Activated T-helper 1 cell treated with anti-CD3 and anti-CD28 coated beads, Interleukin-12 subunit alpha, Interleukin-12 subunit beta, Interleukin-2, Interleukin-4 antibody, amounts not matched to agents 30 ng/mL and 10 ng/mL and 1 ng/mL, durations not matched to agents 14 hours and 24 hours and 36 hours (primary cell): ENCODE results near the gene IRX2. TPM values are rescaled to one million over a fixed set of nuclear protein-coding genes. Genes with fewer than 3 reads are reported as not detected.

Experiments used
- DNase-seq: peaks from one replicate; pipeline ENCODE4 v3.0.0; 2021; ENCODE audit warnings: low spot score
- H3K27ac Mint-ChIP-seq: one replicate; pipeline ENCODE4 v1.8.0; 2021; ENCODE audit warnings: mild to moderate bottlenecking, mixed read lengths
- H3K27me3 Mint-ChIP-seq: one replicate; pipeline ENCODE4 v1.8.0; 2022; ENCODE audit warnings: mild to moderate bottlenecking, moderate library complexity, mixed read lengths; ENCODE audit not compliant: insufficient read depth
- H3K36me3 Mint-ChIP-seq: one replicate; pipeline ENCODE4 v1.8.0; 2021; ENCODE audit warnings: low read depth, mixed read lengths
- H3K4me1 Mint-ChIP-seq: one replicate; pipeline ENCODE4 v1.8.0; 2021; ENCODE audit warnings: low read depth, mixed read lengths
- H3K4me3 Mint-ChIP-seq: one replicate; pipeline ENCODE4 v1.8.0; 2021; ENCODE audit warnings: mild to moderate bottlenecking, moderate library complexity, mixed read lengths
- H3K9me3 Mint-ChIP-seq: one replicate; pipeline ENCODE4 v1.8.0; 2021; ENCODE audit warnings: mixed read lengths
- intact Hi-C: fragments of 100-400 bp; cut with micrococcal nuclease; formaldehyde crosslinking; loops from one replicate; pipeline ENCODE4 v1.15.1; 2024
- total RNA-seq: library from RNA; stranded (reverse); gene quantifications from 2 replicates; pipeline ENCODE4 v1.2.3, GENCODE V29; 2022

The IRX2 gene
- total RNA-seq, 1 donor from 2014 or later: not detected

- intact Hi-C loops: no loop called here
- Mint-ChIP-seq H3K9me3 (no peaks in the 10 kb centered on the region), H3K27ac (no peak overlapping the region), H3K4me3 (no peak overlapping the region), H3K27me3 (peaks cover 65% of the 10 kb centered on the region), H3K4me1 (no peaks in the 10 kb centered on the region), H3K36me3 (no peaks in the 10 kb centered on the region)
- no peak for DNase-seq
Measured at GRCh38 chr5:2744485-2744884, 7.0 kb downstream of the IRX2 start.

DNA sequence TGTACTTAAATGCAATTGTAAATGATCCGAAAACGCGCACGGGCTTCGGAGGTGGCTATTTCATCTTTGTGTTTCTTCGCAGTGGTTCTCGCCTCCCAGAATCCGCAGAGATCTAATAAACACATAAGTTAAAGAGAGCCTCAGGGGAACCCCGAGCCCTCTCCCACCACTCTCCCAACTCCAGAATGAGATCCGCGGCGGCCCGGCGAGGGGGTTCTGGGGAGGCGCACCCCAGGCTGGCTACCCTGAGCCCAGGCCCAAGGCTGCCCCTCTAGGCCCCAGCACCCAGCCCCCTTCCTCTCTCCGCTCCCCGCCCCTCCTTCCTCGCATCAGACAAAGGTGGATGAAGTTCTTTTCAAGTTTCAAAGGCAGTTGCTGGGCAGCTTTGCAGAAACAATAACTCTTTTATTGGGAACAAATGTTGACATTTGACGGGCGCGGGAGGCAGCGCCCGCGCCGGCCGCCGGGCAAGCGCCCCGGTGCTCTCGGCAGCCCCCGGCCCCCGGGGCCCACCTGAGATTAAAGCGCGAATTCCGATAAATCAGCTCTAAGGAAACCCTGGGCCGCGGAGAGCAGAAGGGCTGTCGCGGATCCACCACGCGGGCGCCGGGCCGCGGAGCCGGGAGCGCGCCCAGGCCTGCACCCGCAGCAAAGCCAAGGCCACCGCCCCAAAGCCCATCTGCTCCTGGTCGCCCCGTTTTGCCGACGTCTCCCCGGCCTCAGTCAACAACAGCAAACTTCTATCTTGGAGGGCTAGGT lies 8.4 kb downstream of the IRX2 start:
- Mint-ChIP-seq H3K4me1 (no peaks in the 10 kb centered on the region), H3K9me3 (no peaks in the 10 kb centered on the region), H3K27me3 (peaks cover 70% of the 10 kb centered on the region), H3K36me3 (no peaks in the 10 kb centered on the region), H3K27ac (no peak overlapping the region), H3K4me3 (no peak overlapping the region)
- intact Hi-C loops: no loop called here
- no peak for DNase-seq

DNA sequence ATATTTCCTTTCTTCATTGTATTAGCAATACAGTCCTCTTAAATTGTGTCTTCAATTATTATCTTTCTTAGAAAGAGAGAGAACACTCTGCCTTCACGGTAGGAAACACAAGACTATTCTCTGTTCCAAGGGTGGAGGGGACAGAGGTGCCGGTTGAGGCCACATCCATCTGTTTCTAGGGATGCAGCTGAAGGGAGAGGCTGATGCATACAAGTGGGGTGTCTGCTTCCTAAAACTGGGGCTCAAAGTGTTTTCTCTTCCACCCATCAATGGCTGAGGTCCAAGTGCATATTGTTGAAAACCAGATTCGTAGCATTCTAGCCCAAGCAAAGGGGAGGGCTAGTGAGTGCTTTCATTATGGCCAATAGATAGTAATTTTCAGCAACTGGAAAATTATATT lies 9.5 kb downstream of the IRX2 start:
- no peak for DNase-seq
- Mint-ChIP-seq H3K36me3 (no peaks in the 10 kb centered on the region), H3K27me3 (peaks cover 64% of the 10 kb centered on the region), H3K4me1 (no peaks in the 10 kb centered on the region), H3K4me3 (no peak overlapping the region), H3K9me3 (no peaks in the 10 kb centered on the region), H3K27ac (no peak overlapping the region)
- intact Hi-C loops: no loop called here

- intact Hi-C loops: no loop called here
- H3K4me3 Mint-ChIP-seq: no peak overlapping the region
- H3K4me1 Mint-ChIP-seq: no peaks in the 10 kb centered on the region
- H3K36me3 Mint-ChIP-seq: no peaks in the 10 kb centered on the region
- H3K27ac Mint-ChIP-seq: no peak overlapping the region
- no peak for DNase-seq
- H3K27me3 Mint-ChIP-seq: peaks cover 56% of the 10 kb centered on the region
- no peaks in the 10 kb centered on the region for H3K9me3 Mint-ChIP-seq
Measured at GRCh38 chr5:2740876-2741555, 10.5 kb downstream of the IRX2 start.

GRCh38 chr5:2740051-2740875 lies 11.2 kb downstream of the IRX2 start:
- DNase-seq: no peak
- H3K27me3 Mint-ChIP-seq: peaks cover 49% of the 10 kb centered on the region
- H3K36me3 Mint-ChIP-seq: no peaks in the 10 kb centered on the region
- H3K4me3 Mint-ChIP-seq: no peak overlapping the region
- intact Hi-C loops: no loop called here
- H3K9me3 Mint-ChIP-seq: no peaks in the 10 kb centered on the region
- H3K27ac Mint-ChIP-seq: no peak overlapping the region
- no peaks in the 10 kb centered on the region for H3K4me1 Mint-ChIP-seq

GRCh38 chr5:2739360-2740050 lies 12.0 kb downstream of the IRX2 start:
- intact Hi-C loops: no loop called here
- no peaks in the 10 kb centered on the region for H3K4me1 Mint-ChIP-seq
- H3K27me3 Mint-ChIP-seq: peaks cover 43% of the 10 kb centered on the region
- H3K9me3 Mint-ChIP-seq: no peaks in the 10 kb centered on the region
- no peak overlapping the region for H3K27ac Mint-ChIP-seq
- no peak overlapping the region for H3K4me3 Mint-ChIP-seq
- no peak for DNase-seq
- no peaks in the 10 kb centered on the region for H3K36me3 Mint-ChIP-seq

- no peaks in the 10 kb centered on the region for H3K36me3 Mint-ChIP-seq
- peaks cover 37% of the 10 kb centered on the region for H3K27me3 Mint-ChIP-seq
- no peak overlapping the region for H3K27ac Mint-ChIP-seq
- no peaks in the 10 kb centered on the region for H3K9me3 Mint-ChIP-seq
- no peaks in the 10 kb centered on the region for H3K4me1 Mint-ChIP-seq
- intact Hi-C loops: no loop called here
- no peak for DNase-seq
- no peak overlapping the region for H3K4me3 Mint-ChIP-seq
Measured at GRCh38 chr5:2738700-2739359, 12.6 kb downstream of the IRX2 start.

- H3K4me1 Mint-ChIP-seq: no peaks in the 10 kb centered on the region
- no peak overlapping the region for H3K4me3 Mint-ChIP-seq
- intact Hi-C loops: no loop called here
- H3K27ac Mint-ChIP-seq: no peak overlapping the region
- peaks cover 33% of the 10 kb centered on the region for H3K27me3 Mint-ChIP-seq
- no peak for DNase-seq
- H3K9me3 Mint-ChIP-seq: no peaks in the 10 kb centered on the region
- H3K36me3 Mint-ChIP-seq: no peaks in the 10 kb centered on the region
Measured at GRCh38 chr5:2738156-2738699, 13.2 kb downstream of the IRX2 start.

GRCh38 chr5:2737273-2738155 lies 14.0 kb downstream of the IRX2 start:
- no peak for DNase-seq
- H3K4me3 Mint-ChIP-seq: no peak overlapping the region
- H3K36me3 Mint-ChIP-seq: no peaks in the 10 kb centered on the region
- no peaks in the 10 kb centered on the region for H3K9me3 Mint-ChIP-seq
- H3K4me1 Mint-ChIP-seq: no peaks in the 10 kb centered on the region
- H3K27ac Mint-ChIP-seq: no peak overlapping the region
- intact Hi-C loops: no loop called here
- peaks cover 29% of the 10 kb centered on the region for H3K27me3 Mint-ChIP-seq

GRCh38 chr5:2736872-2737271 lies 14.6 kb downstream of the IRX2 start:
- H3K27me3 Mint-ChIP-seq: peaks cover 25% of the 10 kb centered on the region
- H3K36me3 Mint-ChIP-seq: no peaks in the 10 kb centered on the region
- H3K27ac Mint-ChIP-seq: no peak overlapping the region
- H3K4me1 Mint-ChIP-seq: no peaks in the 10 kb centered on the region
- no peaks in the 10 kb centered on the region for H3K9me3 Mint-ChIP-seq
- H3K4me3 Mint-ChIP-seq: no peak overlapping the region
- intact Hi-C loops: no loop called here
- no peak for DNase-seq

- no peak for DNase-seq
- H3K27me3 Mint-ChIP-seq: peaks cover 16% of the 10 kb centered on the region
- intact Hi-C loops: no loop called here
- no peaks in the 10 kb centered on the region for H3K4me1 Mint-ChIP-seq
- no peaks in the 10 kb centered on the region for H3K36me3 Mint-ChIP-seq
- no peaks in the 10 kb centered on the region for H3K9me3 Mint-ChIP-seq
- no peak overlapping the region for H3K4me3 Mint-ChIP-seq
- H3K27ac Mint-ChIP-seq: no peak overlapping the region
Measured at GRCh38 chr5:2735996-2736395, 15.5 kb downstream of the IRX2 start.
